Measurements from ENCODE around the gene DENND1A.

- no peak for TF ChIP-seq POLR2AphosphoS5 (IDR thresholded peaks at IDR 0.05; ENCODE audit: low read depth)
- no peak for TF ChIP-seq CTCF (conservative IDR thresholded peaks at IDR 0.05; ENCODE audit: low read depth in 2 of 2)
- TF ChIP-seq EZH2 (IDR thresholded peaks at IDR 0.05; ENCODE audit: low read depth, unreplicated experiment), result no peak
- TF ChIP-seq REST (IDR thresholded peaks at IDR 0.05; ENCODE audit: unreplicated experiment), result no peak
- TF ChIP-seq CREB1 (CRISPR knock-in tag; IDR thresholded peaks at IDR 0.05; ENCODE audit: low read depth), result no peak
- no peak for TF ChIP-seq STAT1 (IDR thresholded peaks at IDR 0.05; ENCODE audit: unreplicated experiment)
- TF ChIP-seq ZNF462 (CRISPR knock-in tag; IDR thresholded peaks at IDR 0.05), result no peak
- no peak for TF ChIP-seq JUNB (IDR thresholded peaks at IDR 0.05; ENCODE audit: unreplicated experiment)
These were observed 513.8 kb downstream of the DENND1A start for GRCh38 chr9:123416176-123416575.
